Measurements from ENCODE around the gene IL17C. TPM values are rescaled to one million over a fixed set of nuclear protein-coding genes. Genes with fewer than 3 reads are reported as not detected.

Gene IL17C
- total and polyA plus RNA-seq, 9 of the 15 experiments (the other 6 are each of a cell fraction or from before 2014, with no cell fraction given), result not detected

- TF ChIP-seq WHSC1 (IDR thresholded peaks at IDR 0.05; ENCODE audit: low read length) (no peak), ELK1 (CRISPR knock-in tag; IDR thresholded peaks at IDR 0.05) (no peak), DDX20 (tag; IDR thresholded peaks at IDR 0.05; ENCODE audit: low read depth) (no peak), EP300 (IDR thresholded peaks at IDR 0.05; ENCODE audit: low read length) (no peak; the same call in 1 of the 2 replicates), ZNF197 (CRISPR knock-in tag; IDR thresholded peaks at IDR 0.05; ENCODE audit: low read depth) (no peak), POLR2A (conservative IDR thresholded peaks at IDR 0.05) (peak; percentile 12), SRSF7 (optimal IDR thresholded peaks at IDR 0.05; ENCODE audit: low read depth, low read length) (no peak), ZNF384 (IDR thresholded peaks at IDR 0.05; ENCODE audit: low read depth, low read length) (no peak), DACH1 (IDR thresholded peaks at IDR 0.05; ENCODE audit: partially characterized antibody) (peak; percentile 7), CREB3 (tag; conservative IDR thresholded peaks at IDR 0.05; ENCODE audit: low read depth) (no peak), JUN (IDR thresholded peaks at IDR 0.05; ENCODE audit: borderline replicate concordance, low read depth, low read length) (no peak), JUN (CRISPR knock-in tag; IDR thresholded peaks at IDR 0.05; ENCODE audit: borderline replicate concordance) (no peak), RFX1 (IDR thresholded peaks at IDR 0.05) (no peak), ZNF239 (CRISPR knock-in tag; IDR thresholded peaks at IDR 0.05) (no peak), MAFK (IDR thresholded peaks at IDR 0.05; ENCODE audit: low read length) (no peak; the same call in 1 of the 2 replicates), BACH1 (tag; IDR thresholded peaks at IDR 0.05) (no peak), TCFL5 (CRISPR knock-in tag; conservative IDR thresholded peaks at IDR 0.05) (no peak), ZNF561 (CRISPR knock-in tag; conservative IDR thresholded peaks at IDR 0.05) (no peak), SNRNP70 (optimal IDR thresholded peaks at IDR 0.05; ENCODE audit: low read depth, low read length) (no peak), ZNF740 (CRISPR knock-in tag; IDR thresholded peaks at IDR 0.05) (no peak), ZNF740 (tag; IDR thresholded peaks at IDR 0.05) (no peak), CBFA2T2 (conservative IDR thresholded peaks at IDR 0.05) (no peak), RUNX1 (IDR thresholded peaks at IDR 0.05; ENCODE audit: low read depth) (no peak), NCOA1 (IDR thresholded peaks at IDR 0.05; ENCODE audit: low read depth) (peak; percentile 72), SRF (CRISPR knock-in tag; IDR thresholded peaks at IDR 0.05) (no peak), ZNF121 (CRISPR knock-in tag; conservative IDR thresholded peaks at IDR 0.05) (no peak), MAZ (CRISPR knock-in tag; conservative IDR thresholded peaks at IDR 0.05 in 1 of 2, IDR thresholded peaks at IDR 0.05 in 1 of 2) (peak; percentile 65 to 76), RBM22 (IDR thresholded peaks at IDR 0.05; ENCODE audit: low read depth, low read length, poor library complexity, severe bottlenecking) (no peak), CSDE1 (IDR thresholded peaks at IDR 0.05) (no peak), L3MBTL2 (IDR thresholded peaks at IDR 0.05) (peak; percentile 49; the same call in 1 of the 2 replicates)
Measured at GRCh38 chr16:88651276-88651988, 13.1 kb downstream of the IL17C start (continued).

Measured in K562 (cell line).